GM19397 (cell line): ENCODE measurements around the gene C2CD4A.

Experiments used
- ATAC-seq: cut with Tn5 transposase; IDR thresholded peaks from one replicate; pipeline ENCODE4 v1.9.1; 2021; ENCODE audit warnings: mild to moderate bottlenecking, moderate library complexity; ENCODE audit not compliant: unreplicated experiment

The C2CD4A gene

GRCh38 chr15:62099094-62099601 is 32.4 kb downstream of the C2CD4A start:
- ATAC-seq: no peak

- no peak for ATAC-seq
These were observed 36.7 kb downstream of the C2CD4A start for GRCh38 chr15:62103431-62103830.

- ATAC-seq: no peak
These were observed 37.6 kb downstream of the C2CD4A start for GRCh38 chr15:62104401-62104800.

GRCh38 chr15:62104846-62105245 is 38.1 kb downstream of the C2CD4A start:
- no peak for ATAC-seq

- no peak for ATAC-seq
These were observed 38.5 kb downstream of the C2CD4A start for GRCh38 chr15:62105266-62105665.

GRCh38 chr15:62106096-62106495 is 39.3 kb downstream of the C2CD4A start:
- ATAC-seq: no peak

GRCh38 chr15:62107571-62108121 is 40.9 kb downstream of the C2CD4A start:
- no peak for ATAC-seq

- ATAC-seq: no peak
These were observed 41.6 kb downstream of the C2CD4A start for GRCh38 chr15:62108411-62108810.

- ATAC-seq: no peak
These were observed 42.7 kb downstream of the C2CD4A start for GRCh38 chr15:62109437-62109836.

- no peak for ATAC-seq
These were observed 43.4 kb downstream of the C2CD4A start for GRCh38 chr15:62109982-62110851.

- ATAC-seq: no peak
These were observed 45.3 kb downstream of the C2CD4A start for GRCh38 chr15:62112081-62112480.

- no peak for ATAC-seq
These were observed 46.1 kb downstream of the C2CD4A start for GRCh38 chr15:62112616-62113593.

GRCh38 chr15:62115847-62116246 is 49.1 kb downstream of the C2CD4A start:
- ATAC-seq: no peak

GRCh38 chr15:62118520-62119226 is 51.9 kb downstream of the C2CD4A start:
- ATAC-seq: no peak

- no peak for ATAC-seq
These were observed 52.6 kb downstream of the C2CD4A start for GRCh38 chr15:62119227-62119864.

GRCh38 chr15:62119874-62120273 is 53.1 kb downstream of the C2CD4A start:
- no peak for ATAC-seq
